GM23338 (cell line): ENCODE results near the gene AURKB. TPM values are rescaled to one million over a fixed set of nuclear protein-coding genes. Genes with fewer than 3 reads are reported as not detected.

Experiments
- ATAC-seq: fragments of 200-7000 bp; cut with Tn5 transposase; 3 replicates; pipeline ENCODE4 v1.9.1; 2020
- DNase-seq: peaks from one replicate; pipeline ENCODE4 v3.0.0-alpha.2; 2015; ENCODE audit warnings: low spot score
- H2AFZ ChIP-seq: fragments of 200-600 bp; sonication (generic); 2 replicates; pipeline ENCODE4 v1.8.0; 2016; ENCODE audit warnings: antibody characterized with exemption, mild to moderate bottlenecking, moderate library complexity
- H3F3A ChIP-seq: fragments of 200-600 bp; sonication (generic); replicated peaks from 2 replicates; pipeline ENCODE4 v1.8.0; 2017; ENCODE audit warnings: antibody characterized with exemption, mixed run types, low read depth
- H3K27ac ChIP-seq: fragments of 200-600 bp; sonication (generic); 2 replicates; pipeline ENCODE4 v1.6.1; 2016; ENCODE audit warnings: low read depth
- H3K27me3 ChIP-seq: fragments of 200-600 bp; sonication (generic); 2 replicates; pipeline ENCODE4 v1.8.0; 2016; ENCODE audit warnings: mild to moderate bottlenecking, mixed run types, moderate library complexity; ENCODE audit not compliant: insufficient read depth
- H3K36me3 ChIP-seq: fragments of 200-600 bp; sonication (generic); 2 replicates; pipeline ENCODE4 v1.8.0; 2016; ENCODE audit warnings: mild to moderate bottlenecking; ENCODE audit not compliant: insufficient read depth
- H3K4me1 ChIP-seq: fragments of 200-600 bp; sonication (generic); 2 replicates; pipeline ENCODE4 v1.8.0; 2016; ENCODE audit warnings: mild to moderate bottlenecking, moderate library complexity; ENCODE audit not compliant: insufficient read depth
- H3K4me2 ChIP-seq: fragments of 200-600 bp; sonication (generic); 2 replicates; pipeline ENCODE4 v1.7.1; 2017; ENCODE audit warnings: mixed run types
- H3K4me3 ChIP-seq: fragments of 200-600 bp; sonication (generic); 2 replicates; pipeline ENCODE4 v1.6.1; 2016; ENCODE audit warnings: mixed run types
- H3K79me2 ChIP-seq: fragments of 200-600 bp; sonication (generic); replicated peaks from 2 replicates; pipeline ENCODE4 v1.8.0; 2017; ENCODE audit warnings: mild to moderate bottlenecking; ENCODE audit not compliant: insufficient read depth
- H3K9me2 ChIP-seq: fragments of 200-600 bp; sonication (generic); 2 replicates; pipeline ENCODE4 v1.8.0; 2017; ENCODE audit not compliant: insufficient read depth
- H4K20me1 ChIP-seq: fragments of 200-600 bp; sonication (generic); replicated peaks from 2 replicates; pipeline ENCODE4 v1.8.0; 2017; ENCODE audit warnings: mild to moderate bottlenecking; ENCODE audit not compliant: insufficient read depth
- H3K27ac Mint-ChIP-seq: 2 replicates; pipeline ENCODE4 v1.8.0; 2020; ENCODE audit warnings: inconsistent platforms, mild to moderate bottlenecking, moderate library complexity, mixed read lengths
- H3K27me3 Mint-ChIP-seq: 3 replicates; pipeline ENCODE4 v1.8.0; 2022; ENCODE audit warnings: low read depth, mild to moderate bottlenecking, moderate library complexity, mixed read lengths, inconsistent platforms; ENCODE audit not compliant: insufficient read depth, poor library complexity
- H3K36me3 Mint-ChIP-seq: 3 replicates; pipeline ENCODE4 v1.8.0; 2021; ENCODE audit warnings: low read depth, mild to moderate bottlenecking, inconsistent platforms, moderate library complexity, mixed read lengths
- H3K4me1 Mint-ChIP-seq: 3 replicates; pipeline ENCODE4 v1.8.0; 2020; ENCODE audit warnings: mild to moderate bottlenecking, inconsistent platforms, mixed read lengths
- H3K4me3 Mint-ChIP-seq: 3 replicates; pipeline ENCODE4 v1.8.0; 2021; ENCODE audit warnings: moderate library complexity, mild to moderate bottlenecking, inconsistent platforms, mixed read lengths
- H3K9me3 Mint-ChIP-seq: 3 replicates; pipeline ENCODE4 v1.8.0; 2020; ENCODE audit warnings: moderate library complexity, mild to moderate bottlenecking, inconsistent platforms, mixed read lengths
- CREB1 ChIP-seq: fragments of 250-450 bp; sonication (Bioruptor Pico); IDR thresholded peaks from 2 replicates; pipeline ENCODE4 v1.5.0; 2020; ENCODE audit warnings: low read depth, mild to moderate bottlenecking, moderate library complexity
- ETS1 ChIP-seq: IDR thresholded peaks from 2 replicates; pipeline ENCODE4 v1.6.1; 2016; ENCODE audit warnings: antibody characterized with exemption
- EZH2 ChIP-seq: fragments of 200-600 bp; sonication (generic); IDR thresholded peaks from one replicate; pipeline ENCODE4 v1.8.0; 2017; ENCODE audit warnings: antibody characterized with exemption, mild to moderate bottlenecking, low read depth; ENCODE audit not compliant: unreplicated experiment
- EZH2phosphoT487 ChIP-seq: fragments of 200-600 bp; sonication (generic); IDR thresholded peaks from one replicate; pipeline ENCODE4 v1.8.1; 2018; ENCODE audit warnings: antibody characterized with exemption; ENCODE audit not compliant: unreplicated experiment
- NANOG ChIP-seq: IDR thresholded peaks from 2 replicates; pipeline ENCODE4 v1.6.1; 2016; ENCODE audit warnings: antibody characterized with exemption, borderline replicate concordance
- POLR2AphosphoS5 ChIP-seq: IDR thresholded peaks from 2 replicates; pipeline ENCODE4 v1.6.1; 2016; ENCODE audit warnings: antibody characterized with exemption, low read depth
- STAT1 ChIP-seq: IDR thresholded peaks from one replicate; pipeline ENCODE4 v1.6.1; 2016; ENCODE audit warnings: antibody characterized with exemption; ENCODE audit not compliant: unreplicated experiment
- ZNF114 ChIP-seq: fragments of 250-450 bp; sonication (Bioruptor Pico); IDR thresholded peaks from 2 replicates; pipeline ENCODE4 v1.5.0; 2020; ENCODE audit warnings: mild to moderate bottlenecking, moderate library complexity
- ZNF331 ChIP-seq: fragments of 250-450 bp; sonication (Bioruptor Pico); IDR thresholded peaks from 2 replicates; pipeline ENCODE4 v1.5.0; 2020; ENCODE audit warnings: low read depth, mild to moderate bottlenecking, moderate library complexity
- polyA plus RNA-seq: library from polyadenylated mRNA; unstranded; fragments of >200 nt; fragmentation: Nextera tagmentation; extraction: Ambion mirVana; gene quantifications from 2 replicates; pipeline ENCODE4 v1.2.1, GENCODE V29; 2016
- total RNA-seq: library from RNA; depleted of rRNA; stranded (reverse); fragments of >200 nt; shearing (Covaris generic); gene quantifications from 2 replicates; pipeline ENCODE4 v1.2.3, GENCODE V29; 2014
- TF ChIP-seq, protein P1 (sequence below): IDR thresholded peaks from one replicate; pipeline ENCODE4 v1.6.1; 2018; ENCODE audit warnings: antibody characterized with exemption; ENCODE audit not compliant: unreplicated experiment
- TF ChIP-seq, protein P2 (sequence below), 2 experiments: fragments of 200-600 bp in 1 of 2; sonication (generic) in 1 of 2; conservative IDR thresholded peaks; 2 replicates each; pipeline versions ENCODE4 v1.5.1 to v1.6.1; 2016 to 2017; ENCODE audit warnings: antibody characterized with exemption in 2 of 2, low read depth in 2 of 2, mild to moderate bottlenecking in 2 of 2, moderate library complexity in 1 of 2

The AURKB gene
- total and polyA plus RNA-seq, 2 experiments from 2014 or later = 135 to 212 TPM

GRCh38 chr17:8190506-8190905 is 19.9 kb downstream of the AURKB start (continued):
- TF ChIP-seq, protein P1, sequence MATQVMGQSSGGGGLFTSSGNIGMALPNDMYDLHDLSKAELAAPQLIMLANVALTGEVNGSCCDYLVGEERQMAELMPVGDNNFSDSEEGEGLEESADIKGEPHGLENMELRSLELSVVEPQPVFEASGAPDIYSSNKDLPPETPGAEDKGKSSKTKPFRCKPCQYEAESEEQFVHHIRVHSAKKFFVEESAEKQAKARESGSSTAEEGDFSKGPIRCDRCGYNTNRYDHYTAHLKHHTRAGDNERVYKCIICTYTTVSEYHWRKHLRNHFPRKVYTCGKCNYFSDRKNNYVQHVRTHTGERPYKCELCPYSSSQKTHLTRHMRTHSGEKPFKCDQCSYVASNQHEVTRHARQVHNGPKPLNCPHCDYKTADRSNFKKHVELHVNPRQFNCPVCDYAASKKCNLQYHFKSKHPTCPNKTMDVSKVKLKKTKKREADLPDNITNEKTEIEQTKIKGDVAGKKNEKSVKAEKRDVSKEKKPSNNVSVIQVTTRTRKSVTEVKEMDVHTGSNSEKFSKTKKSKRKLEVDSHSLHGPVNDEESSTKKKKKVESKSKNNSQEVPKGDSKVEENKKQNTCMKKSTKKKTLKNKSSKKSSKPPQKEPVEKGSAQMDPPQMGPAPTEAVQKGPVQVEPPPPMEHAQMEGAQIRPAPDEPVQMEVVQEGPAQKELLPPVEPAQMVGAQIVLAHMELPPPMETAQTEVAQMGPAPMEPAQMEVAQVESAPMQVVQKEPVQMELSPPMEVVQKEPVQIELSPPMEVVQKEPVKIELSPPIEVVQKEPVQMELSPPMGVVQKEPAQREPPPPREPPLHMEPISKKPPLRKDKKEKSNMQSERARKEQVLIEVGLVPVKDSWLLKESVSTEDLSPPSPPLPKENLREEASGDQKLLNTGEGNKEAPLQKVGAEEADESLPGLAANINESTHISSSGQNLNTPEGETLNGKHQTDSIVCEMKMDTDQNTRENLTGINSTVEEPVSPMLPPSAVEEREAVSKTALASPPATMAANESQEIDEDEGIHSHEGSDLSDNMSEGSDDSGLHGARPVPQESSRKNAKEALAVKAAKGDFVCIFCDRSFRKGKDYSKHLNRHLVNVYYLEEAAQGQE = no peak
- TF ChIP-seq STAT1 = no peak
- TF ChIP-seq CREB1 (CRISPR knock-in tag) = no peak

DNA sequence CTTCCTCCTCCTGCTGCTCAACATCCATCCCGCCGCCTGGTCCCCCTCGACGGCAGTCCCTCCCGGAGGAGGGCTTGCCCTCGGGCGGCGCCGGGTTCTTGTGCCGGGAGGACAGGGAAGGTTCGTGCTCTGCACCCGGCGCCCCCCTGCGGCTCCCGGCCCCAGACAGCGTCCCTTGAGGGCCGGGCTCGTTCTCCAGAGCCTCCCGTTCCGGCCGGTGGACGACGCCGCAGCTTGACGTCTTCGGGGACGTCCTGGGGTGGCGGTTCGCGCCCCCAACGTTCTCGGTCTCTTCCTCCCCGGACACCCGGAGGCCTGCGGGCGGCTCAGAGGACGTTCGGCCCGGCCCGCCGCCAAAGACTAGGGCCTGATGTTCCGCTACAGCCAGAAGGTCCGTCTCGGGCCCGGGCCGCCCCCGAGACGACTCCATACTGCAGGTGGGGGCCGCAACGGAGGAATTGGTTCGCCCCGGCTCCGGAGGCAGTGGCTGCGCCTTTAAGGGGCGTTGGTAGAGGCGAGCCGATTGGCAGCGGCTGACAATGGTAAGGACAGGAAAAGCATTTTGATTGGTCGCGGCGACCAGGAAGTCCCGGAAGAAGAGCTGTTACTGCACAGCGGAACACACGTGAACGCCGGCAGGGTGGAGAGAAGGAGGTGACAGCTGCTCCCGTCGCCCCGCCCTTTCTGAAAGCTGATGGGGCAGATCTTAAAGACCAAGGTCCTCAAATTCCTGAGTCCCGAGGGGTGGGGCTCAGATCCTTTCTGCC is 20.5 kb downstream of the AURKB start, which contains the start of gene BORCS6:
BORCS6 (minus strand) TSS at position 470 of the 767 bp plus-strand sequence; CDS start at position 430, 40 bp downstream.
- Histone ChIP-seq H4K20me1 (no peaks in the 10 kb centered on the region), H3K79me2 (no peaks in the 10 kb centered on the region), H3K27ac (no peak within 1 kb of the TSS), H3K4me3 (peak within 1 kb of the TSS; percentile 100), H3K27me3 (peaks cover 13% of the 10 kb centered on the region), H3F3A (peaks cover 15% of the 10 kb centered on the region), H3K4me2 (peak within 1 kb of the TSS; percentile 78), H2AFZ (peak within 1 kb of the TSS; percentile 67; the same call in 1 of the 2 replicates), H3K4me1 (peaks cover 9% of the 10 kb centered on the region), H3K9me2 (no peaks in the 10 kb centered on the region), H3K36me3 (no peaks in the 10 kb centered on the region)
- no peaks in the 10 kb centered on the region for H3K9me3 Mint-ChIP-seq
- H3K4me1 Mint-ChIP-seq = peaks cover 7% of the 10 kb centered on the region
- H3K36me3 Mint-ChIP-seq = no peaks in the 10 kb centered on the region; the same call in 2 of the 3 replicates
- H3K27me3 Mint-ChIP-seq = peaks cover 12% of the 10 kb centered on the region
- no peak within 1 kb of the TSS; the same call in 2 of the 3 replicates for H3K4me3 Mint-ChIP-seq
- ATAC-seq (peak; percentile 52), DNase-seq (peak; percentile 99)
- H3K27ac Mint-ChIP-seq = peak within 1 kb of the TSS; percentile 23; the same call in 1 of the 2 replicates
- TF ChIP-seq ZNF114 (CRISPR knock-in tag) (no peak), ETS1 (no peak), POLR2AphosphoS5 (peak; percentile 72), NANOG (no peak), EZH2phosphoT487 (no peak), ZNF331 (CRISPR knock-in tag) (no peak), CREB1 (CRISPR knock-in tag) (0 out of 2 replicates have a peak, but pooled peaks have one; percentile 49), EZH2 (no peak)
- TF ChIP-seq, protein P2, sequence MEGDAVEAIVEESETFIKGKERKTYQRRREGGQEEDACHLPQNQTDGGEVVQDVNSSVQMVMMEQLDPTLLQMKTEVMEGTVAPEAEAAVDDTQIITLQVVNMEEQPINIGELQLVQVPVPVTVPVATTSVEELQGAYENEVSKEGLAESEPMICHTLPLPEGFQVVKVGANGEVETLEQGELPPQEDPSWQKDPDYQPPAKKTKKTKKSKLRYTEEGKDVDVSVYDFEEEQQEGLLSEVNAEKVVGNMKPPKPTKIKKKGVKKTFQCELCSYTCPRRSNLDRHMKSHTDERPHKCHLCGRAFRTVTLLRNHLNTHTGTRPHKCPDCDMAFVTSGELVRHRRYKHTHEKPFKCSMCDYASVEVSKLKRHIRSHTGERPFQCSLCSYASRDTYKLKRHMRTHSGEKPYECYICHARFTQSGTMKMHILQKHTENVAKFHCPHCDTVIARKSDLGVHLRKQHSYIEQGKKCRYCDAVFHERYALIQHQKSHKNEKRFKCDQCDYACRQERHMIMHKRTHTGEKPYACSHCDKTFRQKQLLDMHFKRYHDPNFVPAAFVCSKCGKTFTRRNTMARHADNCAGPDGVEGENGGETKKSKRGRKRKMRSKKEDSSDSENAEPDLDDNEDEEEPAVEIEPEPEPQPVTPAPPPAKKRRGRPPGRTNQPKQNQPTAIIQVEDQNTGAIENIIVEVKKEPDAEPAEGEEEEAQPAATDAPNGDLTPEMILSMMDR (conservative IDR thresholded peaks at IDR 0.05; ENCODE audit: low read depth in 2 of 2) = no peak
- TF ChIP-seq, protein P1 = no peak
